ENCODE measurements around the gene FANCI.
A peak's percentile ranks its signal among the peaks of the same experiment; 100 is the strongest.

The FANCI gene

DNA sequence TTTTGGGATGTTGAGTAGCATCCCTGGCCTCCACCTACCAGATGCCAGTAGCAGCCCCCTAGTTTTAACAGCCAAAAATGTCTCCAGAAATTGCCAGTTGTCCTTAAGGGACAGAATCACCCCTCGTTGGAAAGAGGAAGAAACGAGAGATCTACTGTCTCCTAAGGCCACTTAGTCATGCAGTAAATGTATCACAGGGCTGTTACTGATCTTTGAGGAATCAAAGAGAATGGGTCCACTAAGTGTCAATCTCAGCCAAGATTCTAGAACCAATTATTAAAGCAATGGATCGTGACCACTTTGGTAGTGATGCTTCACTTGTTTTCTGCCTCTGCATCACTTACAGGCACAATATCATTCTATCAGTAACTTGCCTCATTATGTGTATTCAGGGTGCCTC lies 64.5 kb downstream of the FANCI start:
- DNase-seq: no peak

DNA sequence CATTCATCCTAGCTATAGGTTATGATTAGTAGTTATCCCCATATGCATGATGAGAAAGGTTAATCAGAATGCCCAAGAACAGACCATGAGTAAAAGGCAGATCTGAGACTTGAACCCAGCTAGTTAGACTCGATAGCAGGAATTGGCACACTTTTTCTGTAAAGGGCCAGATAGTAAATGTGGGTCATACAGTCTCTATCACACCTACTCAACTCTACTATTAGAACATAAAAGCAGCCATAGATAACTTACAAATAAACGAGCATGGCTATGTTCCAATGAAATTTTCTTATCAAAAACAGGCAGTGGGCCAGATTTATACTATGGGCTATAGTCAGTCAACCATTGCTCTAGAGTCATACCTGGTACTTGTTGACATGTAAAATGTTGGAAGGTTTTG lies 66.2 kb downstream of the FANCI start:
- no peak for DNase-seq

DNA sequence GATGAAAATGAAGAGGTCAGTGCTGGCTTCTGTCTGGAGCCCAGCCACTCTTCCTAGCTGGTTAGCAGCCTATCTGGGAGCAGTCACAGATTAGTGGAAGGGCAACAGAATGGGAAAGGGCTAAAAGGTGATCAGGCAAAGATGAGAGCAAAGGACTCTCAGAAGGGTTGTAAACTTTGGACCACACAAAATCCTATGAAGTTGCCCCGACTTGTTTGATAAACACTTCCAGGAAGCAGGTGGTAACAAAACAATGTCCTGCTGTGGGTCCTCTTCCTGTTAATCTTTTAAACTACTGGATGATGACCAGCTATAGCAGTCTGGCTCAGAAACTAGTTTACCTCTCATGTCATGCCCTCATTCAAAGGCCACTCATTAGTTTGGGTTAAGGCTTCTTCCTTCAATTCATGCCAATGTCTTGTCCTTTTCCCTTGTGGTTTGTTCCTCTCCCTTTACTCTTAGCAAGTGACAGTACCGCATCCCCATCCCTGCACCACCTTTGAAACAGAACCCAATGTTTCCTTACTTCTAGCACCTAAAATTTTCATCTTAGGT lies 71.7 kb downstream of the FANCI start:
- DNase-seq: no peak

DNA sequence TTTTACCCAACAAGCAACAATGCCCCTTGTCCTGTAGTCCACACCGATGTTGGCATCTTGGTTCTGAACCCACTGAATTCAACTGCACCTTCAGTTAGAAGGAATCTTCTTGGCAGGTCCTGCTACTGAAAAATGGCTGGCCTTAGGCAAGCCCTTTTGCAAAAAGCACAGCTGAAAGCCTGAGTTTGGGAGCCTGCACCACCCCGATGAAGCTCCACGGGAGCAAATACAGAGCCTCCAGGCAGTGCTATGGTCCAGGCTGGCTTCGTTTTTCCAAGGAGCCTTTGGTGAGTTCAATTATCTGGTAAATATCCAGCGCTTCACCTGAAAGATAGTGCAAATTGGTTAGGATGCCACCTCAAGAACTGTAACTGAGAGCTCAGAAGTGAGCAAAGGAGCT lies 72.7 kb downstream of the FANCI start:
- no peak for DNase-seq

DNA sequence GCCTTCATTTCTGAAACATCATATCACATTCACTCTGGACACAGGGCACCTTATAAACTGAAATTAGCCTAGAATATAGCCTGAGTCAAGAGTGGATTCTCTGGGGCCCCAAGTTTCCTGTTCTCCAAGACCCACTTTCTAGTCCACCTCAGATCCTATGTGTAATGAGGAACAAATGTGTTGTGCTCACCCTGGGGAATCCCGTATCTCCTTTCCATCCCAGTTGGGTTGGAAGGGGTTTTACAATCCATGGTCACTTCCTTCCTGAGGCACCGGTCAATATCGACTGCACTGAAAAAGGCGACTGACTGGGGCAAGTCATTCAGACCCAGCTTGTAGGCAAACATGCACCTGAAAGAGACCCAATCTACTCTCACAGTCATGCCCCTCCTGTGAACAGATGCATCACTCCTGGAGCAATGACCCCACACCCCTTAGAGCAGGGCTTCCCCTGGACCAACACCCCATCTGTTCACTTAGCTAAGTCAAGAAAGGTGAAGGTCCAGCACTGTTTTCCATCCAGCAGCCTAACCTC lies 73.5 kb downstream of the FANCI start:
- no peak for DNase-seq

DNA sequence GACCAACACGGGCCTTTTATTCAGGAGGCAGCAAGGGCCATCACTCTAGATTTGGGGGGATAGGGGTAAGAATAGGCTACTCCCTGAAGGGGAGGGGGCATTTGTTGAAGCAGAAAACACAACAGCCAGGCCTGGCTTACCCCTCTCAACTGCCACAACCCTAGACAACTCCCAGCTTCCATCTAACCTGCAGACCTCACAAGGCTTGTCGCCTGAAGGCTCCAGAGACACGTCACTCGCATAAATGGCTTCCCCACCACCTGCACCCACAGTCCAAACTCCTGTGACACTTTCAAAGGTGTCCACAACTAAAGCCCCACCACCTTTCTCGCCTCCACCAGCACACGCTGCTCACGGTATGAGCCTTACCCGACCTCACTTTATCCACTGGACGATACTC lies 75.9 kb downstream of the FANCI start:
- DNase-seq: no peak

DNA sequence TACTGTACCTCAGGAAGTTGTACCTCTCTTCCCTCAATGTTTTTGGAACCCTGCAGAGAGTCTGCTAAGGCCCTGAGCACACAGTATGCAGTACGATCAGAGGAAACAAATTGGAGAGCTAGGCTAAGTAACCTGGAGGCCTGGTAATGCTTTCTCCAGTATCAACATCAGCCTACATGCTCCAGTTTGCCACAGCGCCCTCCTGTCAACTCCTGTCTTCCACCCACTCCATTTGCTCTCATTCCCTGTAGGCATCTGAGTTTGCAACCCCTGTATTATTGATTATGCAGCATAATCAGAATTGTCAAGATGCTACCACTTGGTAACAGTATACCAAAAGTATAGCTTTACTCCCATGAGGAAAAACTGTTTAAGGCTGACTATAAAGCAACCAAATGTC lies 76.4 kb downstream of the FANCI start:
- no peak for DNase-seq

DNA sequence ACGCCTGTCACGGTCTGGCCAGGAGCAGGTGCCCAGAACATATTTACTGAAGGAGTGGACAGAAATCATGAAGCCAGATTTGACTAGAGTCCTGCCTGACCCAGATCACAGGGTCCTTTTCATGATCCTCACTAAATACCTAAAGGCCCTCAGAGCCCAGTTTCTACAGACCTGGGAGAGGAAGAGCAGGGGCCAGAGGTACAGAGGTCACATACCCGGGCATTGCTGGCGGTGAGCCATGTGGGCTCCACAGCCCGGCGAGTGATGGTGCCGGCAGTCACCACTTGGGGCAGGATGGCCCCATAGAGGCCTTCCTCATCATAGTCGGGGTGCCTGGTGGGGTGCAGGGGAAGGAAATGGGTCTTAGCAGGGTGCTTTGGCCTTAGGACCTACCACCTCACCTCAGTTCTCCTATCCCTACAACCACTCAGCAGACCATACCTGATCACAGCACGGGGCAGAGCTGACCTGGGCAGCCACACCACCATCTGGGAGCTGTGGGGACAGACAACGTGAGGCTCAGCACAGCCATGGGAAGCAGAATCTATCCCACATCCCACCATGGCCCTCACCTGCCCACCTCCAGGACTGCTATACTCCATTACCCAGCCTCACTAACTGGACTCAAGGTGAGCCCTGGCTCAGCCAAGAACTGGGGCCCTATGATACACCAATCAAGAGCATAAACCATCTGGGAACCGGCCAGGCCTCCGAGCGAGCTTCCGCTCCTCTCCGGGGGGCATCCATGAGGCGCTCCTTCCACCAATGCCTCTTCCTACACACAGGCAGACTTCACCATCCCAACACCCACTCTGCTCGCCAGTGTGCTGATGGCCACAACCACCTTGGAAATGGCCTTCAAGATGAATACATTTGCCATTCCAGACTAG lies 78.0 kb downstream of the FANCI start:
- DNase-seq: no peak

DNA sequence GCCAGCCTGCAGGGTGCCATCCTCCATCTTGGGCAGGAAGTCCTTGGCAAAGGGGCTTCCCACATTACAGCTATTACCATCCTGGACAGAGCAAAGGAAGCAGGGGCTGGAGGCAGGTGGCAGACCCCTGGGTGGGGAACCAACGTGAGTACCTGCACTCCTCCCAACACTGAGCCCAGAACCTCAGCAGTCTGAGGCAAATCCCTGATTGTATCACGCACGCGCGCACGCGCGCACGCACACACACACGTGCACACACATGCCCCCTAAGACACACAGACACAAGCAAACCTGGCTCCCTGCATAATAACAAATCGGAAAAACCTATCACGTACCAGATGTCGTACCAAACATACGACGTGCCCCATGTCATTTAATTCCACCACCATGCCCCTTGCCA lies 79.0 kb downstream of the FANCI start:
- DNase-seq: no peak

DNA sequence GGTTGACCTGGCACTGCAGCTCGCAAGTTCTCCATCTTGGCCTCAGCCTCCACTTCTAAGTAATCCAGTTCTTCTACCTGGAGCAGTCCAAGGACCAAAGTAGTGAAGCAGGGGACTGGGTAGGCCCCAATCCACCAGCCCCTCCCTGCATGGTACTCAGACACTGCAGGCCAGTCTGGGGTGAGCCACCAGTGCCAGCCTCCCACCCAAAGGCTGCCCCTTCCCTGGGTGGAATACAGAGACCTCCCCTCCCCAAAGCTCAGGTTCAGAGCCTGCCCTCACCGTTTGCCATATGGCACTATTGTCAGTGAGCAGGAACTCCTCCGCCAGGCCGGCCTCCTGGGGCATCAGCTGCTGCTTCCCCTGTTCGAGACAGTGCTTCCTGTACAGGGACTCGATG lies 80.0 kb downstream of the FANCI start:
- DNase-seq: no peak

DNA sequence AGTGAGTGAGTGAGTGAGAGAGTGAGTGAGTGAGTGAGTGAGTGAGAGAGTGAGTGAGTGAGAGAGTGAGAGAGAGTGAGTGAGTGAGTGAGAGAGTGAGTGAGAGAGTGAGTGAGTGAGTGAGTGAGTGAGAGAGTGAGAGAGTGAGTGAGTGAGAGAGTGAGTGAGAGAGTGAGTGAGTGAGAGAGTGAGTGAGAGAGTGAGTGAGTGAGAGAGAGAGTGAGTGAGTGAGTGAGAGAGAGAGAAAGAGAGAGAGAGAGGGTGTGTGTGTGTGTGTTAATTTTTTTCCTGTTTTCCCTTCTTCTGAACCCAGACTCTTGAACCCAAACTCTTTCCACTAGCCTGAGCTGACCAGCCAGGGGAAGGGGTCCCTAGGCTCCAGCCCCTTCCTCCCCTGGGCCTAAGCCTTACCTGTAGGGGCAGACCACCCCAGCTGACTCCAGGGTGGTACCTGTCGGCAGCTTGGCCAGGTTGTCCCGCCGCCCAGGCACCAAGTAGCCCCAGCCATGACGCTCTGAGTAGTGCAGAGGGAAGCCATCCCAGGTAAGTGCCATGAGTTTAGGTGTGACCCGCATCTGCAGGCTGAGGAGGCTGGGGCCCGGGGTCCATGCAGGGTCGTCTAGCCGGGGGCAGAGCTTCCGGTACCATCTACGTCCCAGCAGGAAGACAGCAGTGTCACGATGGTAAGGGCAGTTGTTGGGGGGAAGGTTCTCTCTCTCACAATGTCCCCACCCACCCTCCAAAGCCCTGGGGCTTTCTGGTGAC lies 81.4 kb downstream of the FANCI start:
- no peak for DNase-seq

DNA sequence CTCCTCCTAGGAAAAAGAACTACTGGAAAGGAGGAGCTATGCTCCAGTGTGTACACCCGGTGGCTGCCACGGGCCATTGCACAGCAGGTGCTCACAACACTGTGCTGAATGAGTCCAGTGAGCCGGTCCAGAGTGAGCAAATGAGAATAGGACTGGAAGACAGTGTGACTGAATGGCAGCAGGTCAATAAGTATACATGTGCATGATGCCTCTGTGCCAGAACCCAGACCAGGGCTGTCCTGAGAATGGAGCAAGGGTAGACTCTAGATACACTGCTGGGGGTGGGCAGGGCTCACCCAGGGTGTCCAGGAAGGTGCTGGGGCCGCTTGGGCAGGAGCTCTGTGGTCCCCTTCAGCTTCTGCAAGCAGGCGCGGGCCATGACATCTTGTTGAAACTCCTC lies 82.5 kb downstream of the FANCI start:
- DNase-seq: no peak

DNA sequence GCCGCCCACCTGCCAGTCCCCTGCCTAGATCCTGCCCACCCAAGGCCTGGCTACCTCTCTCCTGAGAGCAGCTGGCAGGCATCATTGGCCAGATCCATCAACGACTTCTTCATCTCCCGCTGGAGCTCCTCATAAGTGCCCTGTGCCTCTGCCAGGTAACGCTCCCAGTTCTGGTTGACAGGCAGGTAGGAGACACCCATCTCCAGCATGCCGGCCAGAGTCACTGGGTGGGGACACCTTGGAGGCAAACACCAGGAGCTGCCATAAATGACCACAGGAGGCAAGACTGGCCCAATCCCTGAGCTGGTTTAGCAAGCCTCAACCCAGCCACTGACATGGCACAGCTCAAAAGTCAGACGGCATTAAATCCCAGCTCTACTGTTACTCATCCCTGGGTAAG lies 83.3 kb downstream of the FANCI start:
- no peak for DNase-seq

DNA sequence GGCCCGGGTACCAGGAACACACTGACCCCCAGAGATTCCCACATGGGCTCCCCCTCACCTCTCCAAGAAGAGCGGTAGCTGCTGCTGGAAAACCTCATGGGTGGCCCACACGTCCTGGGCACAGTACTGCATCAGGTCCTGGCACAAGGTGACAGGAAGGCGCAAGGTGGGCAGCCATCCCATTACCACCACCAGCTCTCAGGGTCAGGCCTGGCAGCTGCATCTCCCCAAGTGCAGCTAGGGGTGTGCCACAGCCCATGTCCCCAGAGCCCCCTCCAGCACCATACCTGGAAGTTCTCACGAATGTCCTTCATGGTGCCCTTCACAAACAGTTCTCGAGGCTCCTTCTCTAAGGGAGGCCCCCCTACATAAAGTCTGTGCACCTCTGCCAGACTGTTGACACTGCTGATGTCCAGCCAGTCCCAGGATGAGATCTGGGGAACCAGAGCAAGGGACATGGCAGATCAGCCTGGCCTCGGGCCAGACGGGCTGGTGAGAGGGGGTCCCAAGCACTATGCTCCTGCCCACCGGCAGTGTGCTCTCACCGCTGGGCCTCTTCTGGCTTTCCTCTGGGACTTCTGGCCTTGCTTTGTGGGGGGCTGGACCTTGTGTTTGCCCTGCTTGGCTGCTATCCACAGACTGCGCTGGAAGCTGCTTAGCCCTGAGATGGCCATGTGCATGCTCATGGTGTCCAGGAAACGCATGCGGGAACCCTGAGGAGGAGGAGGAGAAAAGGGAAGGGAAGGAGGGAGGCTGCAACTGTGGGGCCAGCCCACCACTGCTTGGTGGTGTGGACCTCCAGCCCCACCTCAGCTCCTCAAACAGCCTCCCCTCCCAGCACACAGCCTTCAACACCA lies 84.8 kb downstream of the FANCI start:
- DNase-seq: no peak

DNA sequence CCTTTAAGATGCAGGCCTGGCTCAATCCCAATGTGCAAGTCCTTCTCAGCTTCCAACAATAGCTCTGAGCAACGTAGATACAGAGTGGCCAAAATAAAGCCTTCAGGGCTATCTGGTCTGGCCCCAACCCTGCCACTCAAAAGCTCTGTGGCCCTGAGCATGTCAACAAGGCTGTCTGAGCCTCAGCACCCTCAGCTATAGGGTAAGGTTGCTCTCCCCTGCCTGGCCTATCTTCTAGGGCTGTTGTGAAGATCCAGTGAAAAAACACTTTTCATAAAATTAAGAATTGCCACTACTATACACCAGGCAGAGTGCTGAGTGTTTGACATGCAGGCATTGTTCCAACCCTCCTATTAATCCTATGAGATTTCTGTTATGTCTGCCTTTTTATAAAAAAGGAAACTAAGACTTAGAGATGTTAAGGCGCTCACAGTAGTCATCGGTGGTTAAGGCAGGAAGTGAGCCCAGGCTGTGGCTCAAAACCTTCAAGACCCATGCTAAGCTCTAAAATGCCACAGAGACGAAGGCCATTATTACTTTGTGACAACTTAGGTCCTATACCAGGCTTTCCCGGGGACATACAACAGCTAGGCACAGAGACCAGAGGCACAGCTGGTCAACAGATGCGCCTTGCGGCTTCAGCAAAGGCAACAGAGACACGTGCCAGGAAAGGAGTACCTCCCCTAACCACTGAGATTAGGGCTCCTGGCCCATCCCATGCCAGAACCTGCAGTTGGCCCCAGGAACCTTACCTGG lies 85.7 kb downstream of the FANCI start:
- peak; percentile 20 for DNase-seq

DNA sequence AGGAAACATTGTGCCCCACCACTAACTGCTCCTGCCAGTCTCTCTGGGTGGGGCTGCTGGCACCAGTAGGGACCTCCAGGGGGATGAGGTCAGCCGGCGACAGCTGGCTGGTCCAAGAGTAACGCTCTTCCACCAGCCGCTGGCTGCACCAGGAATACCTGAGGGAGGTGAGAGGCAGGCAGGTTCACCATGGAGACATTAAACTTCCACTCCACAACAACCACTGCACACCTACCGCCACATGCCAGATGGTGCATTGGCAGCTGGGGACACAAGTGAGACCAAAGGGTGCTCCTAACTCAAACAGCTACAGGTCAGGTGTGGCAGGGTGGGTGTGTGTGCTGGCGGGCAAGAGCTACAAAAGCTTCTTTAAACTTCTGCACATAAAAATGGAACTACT lies 86.3 kb downstream of the FANCI start:
- DNase-seq: no peak

DNA sequence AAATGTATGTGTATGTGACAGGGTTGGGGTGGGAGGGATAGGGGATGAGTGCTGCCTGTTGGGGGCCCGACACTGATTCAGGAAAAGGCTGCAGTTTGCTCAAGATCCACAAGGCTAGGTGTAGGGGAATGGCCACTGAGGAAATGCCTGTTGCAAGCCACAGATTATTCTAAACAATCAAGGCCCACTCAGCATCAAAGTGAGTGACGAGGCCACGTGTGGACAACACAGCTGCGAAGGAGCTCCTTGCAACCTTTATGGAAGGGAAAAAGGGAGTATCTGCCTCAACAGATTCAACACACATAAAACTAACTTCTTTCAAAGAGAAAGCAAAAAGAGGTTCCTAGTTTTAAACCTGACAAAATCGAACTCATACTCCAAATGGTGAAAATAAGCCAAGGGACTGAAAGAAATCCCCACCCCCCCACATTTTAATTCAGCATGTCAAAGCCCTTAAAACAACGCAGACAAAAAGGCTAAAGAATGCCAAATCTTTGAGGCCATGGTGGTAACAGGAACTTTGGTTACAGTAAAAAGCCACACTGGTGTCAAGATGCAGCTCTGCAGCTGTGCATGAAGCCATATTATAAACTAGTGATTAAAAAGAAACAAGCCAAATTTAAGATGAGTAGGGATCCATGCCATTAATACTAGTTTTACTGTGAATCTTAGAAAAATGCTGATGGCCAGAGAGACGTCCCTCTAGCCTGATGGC lies 87.3 kb downstream of the FANCI start:
- no peak for DNase-seq

DNA sequence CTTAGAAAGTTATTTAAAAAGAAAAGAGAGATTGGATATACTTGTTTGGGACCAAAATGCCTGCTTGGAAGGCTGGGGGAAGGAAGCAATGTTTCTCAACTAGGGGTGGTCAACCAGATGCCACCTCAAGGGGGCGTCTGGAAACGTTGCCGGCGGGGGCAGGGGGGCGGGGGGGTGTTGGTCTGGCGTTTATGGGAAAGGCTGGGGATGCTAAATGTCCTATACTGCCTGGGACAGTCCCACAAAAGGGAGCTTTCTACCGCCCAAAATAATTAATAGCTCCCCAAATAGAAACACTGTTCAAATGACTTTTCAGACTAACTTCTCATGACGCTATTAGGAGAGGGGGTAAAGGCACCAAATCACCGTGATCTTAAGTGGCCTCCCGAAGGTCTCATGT lies 88.7 kb downstream of the FANCI start:
- peak; percentile 19 for DNase-seq

DNA sequence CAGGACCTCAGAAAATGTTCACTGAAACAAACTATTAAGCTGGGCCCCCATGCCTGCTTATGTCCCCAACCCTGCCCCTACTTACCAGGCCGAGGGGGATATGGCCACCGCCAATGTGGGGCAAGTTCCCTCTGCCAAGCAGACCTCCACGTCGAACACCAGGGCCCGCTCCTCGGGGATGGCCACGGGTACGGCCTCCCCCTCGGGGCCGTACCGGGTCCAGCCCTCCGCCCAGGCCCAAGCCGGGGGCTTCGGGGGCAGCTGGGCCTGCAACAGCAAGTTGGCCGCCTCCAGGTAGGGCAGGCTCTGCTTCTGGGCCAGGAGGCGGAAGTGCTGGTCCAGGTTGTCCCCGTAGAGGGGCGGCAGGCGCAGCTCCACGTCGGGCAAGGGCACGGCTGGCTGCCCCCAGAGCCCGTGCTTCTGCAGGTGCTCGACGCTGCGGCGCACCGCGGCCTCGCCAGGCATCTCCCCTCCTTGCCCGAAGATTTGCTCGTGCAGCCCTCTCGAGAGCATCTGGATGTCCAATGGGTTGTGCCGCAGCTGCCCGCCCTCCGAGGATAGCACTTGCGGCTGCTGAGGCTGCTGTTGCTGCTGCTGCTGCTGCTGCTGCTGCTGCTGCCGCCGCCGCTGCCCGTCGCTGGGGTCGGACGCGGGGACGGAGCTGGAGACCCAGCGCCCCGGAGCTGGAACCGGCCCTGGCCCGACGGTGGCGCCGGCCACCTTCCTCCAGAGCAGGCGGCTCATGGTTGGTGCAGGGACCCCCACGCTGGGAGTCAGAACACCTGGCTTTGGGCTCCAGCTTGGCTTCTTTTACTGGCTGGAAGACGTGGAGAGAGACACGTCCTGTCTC lies 89.5 kb downstream of the FANCI start:
- DNase-seq: no peak

DNA sequence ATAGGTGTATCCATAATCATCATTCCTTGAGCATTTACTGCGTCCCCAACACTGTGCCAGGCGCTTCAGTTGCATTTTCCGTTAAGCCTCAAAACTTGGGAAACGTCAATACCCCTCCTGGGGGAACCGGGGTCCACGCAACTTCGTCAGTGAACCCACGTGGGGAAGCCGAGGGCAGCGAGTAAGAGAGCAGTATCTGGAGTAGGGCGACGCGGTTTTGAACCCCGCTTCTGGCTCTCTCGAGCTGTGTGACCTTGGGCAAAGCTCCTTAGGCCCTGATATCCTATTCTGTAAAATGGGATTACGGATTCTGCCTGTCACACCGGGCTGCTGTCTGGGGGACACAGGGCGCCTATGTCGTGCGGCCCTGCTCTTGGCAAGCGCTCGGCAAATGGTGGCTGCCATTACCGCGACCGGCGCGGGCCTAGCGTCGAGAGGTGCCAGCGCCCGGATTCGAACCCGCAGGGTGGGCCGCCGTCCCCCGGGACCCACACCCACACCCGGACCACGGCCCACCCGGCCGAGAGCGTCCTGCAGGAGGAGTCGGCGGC lies 90.3 kb downstream of the FANCI start:
- no peak for DNase-seq

Data from activated naive CD4-positive, alpha-beta T cell treated with Interleukin-2 at 50 U/mL for 16 hours (primary cell).